ENCODE results near the gene RRAGD.
A peak's percentile ranks its signal among the peaks of the same experiment; 100 is the strongest.

Gene RRAGD

GRCh38 chr6:89360415-89360999 is 51.6 kb downstream of the RRAGD start:
- H3K4me1 Mint-ChIP-seq: peaks cover 6% of the 10 kb centered on the region
- TF ChIP-seq CTCF (IDR thresholded peaks at IDR 0.05; ENCODE audit: unreplicated experiment in 3 of 3): no peak
- H3K27ac Mint-ChIP-seq: no peak overlapping the region
- H3K9me3 Mint-ChIP-seq: no peaks in the 10 kb centered on the region
- H3K36me3 Mint-ChIP-seq (ENCODE audit: low read depth): no peaks in the 10 kb centered on the region
- H3K4me3 Mint-ChIP-seq: no peak overlapping the region
- peaks cover 6% of the 10 kb centered on the region for H3K27me3 Mint-ChIP-seq (ENCODE audit: low read depth)

- Mint-ChIP-seq H3K4me3 (no peak overlapping the region), H3K36me3 (ENCODE audit: low read depth) (no peaks in the 10 kb centered on the region), H3K27ac (no peak overlapping the region), H3K9me3 (no peaks in the 10 kb centered on the region), H3K27me3 (ENCODE audit: low read depth) (peaks cover 6% of the 10 kb centered on the region), H3K4me1 (peaks cover 6% of the 10 kb centered on the region)
- TF ChIP-seq CTCF (IDR thresholded peaks at IDR 0.05; ENCODE audit: unreplicated experiment in 3 of 3): no peak
These were observed 52.5 kb downstream of the RRAGD start for GRCh38 chr6:89359561-89359960.

- peaks cover 17% of the 10 kb centered on the region for H3K4me1 Mint-ChIP-seq
- no peak for TF ChIP-seq CTCF (IDR thresholded peaks at IDR 0.05; ENCODE audit: unreplicated experiment in 3 of 3)
These were observed 54.7 kb downstream of the RRAGD start for GRCh38 chr6:89357390-89357789.

GRCh38 chr6:89356642-89357170 is 55.4 kb downstream of the RRAGD start:
- H3K27me3 Mint-ChIP-seq (ENCODE audit: low read depth): peaks cover 6% of the 10 kb centered on the region
- H3K27ac Mint-ChIP-seq: no peak overlapping the region
- TF ChIP-seq CTCF (IDR thresholded peaks at IDR 0.05; ENCODE audit: unreplicated experiment in 3 of 3): no peak
- no peaks in the 10 kb centered on the region for H3K9me3 Mint-ChIP-seq
- peaks cover 18% of the 10 kb centered on the region for H3K4me1 Mint-ChIP-seq
- H3K4me3 Mint-ChIP-seq: no peak overlapping the region
- H3K36me3 Mint-ChIP-seq (ENCODE audit: low read depth): no peaks in the 10 kb centered on the region

More at GRCh38 chr6:89357390-89357789, 54.7 kb downstream of the RRAGD start:
- Mint-ChIP-seq H3K4me3 (peak overlapping the region in 1 of 3 experiments; percentile 22), H3K27ac (no peak overlapping the region), H3K9me3 (no peaks in the 10 kb centered on the region), H3K36me3 (ENCODE audit: low read depth) (no peaks in the 10 kb centered on the region), H3K27me3 (ENCODE audit: low read depth) (peaks cover 6% of the 10 kb centered on the region)

GRCh38 chr6:89355511-89356194 is 56.4 kb downstream of the RRAGD start:
- Mint-ChIP-seq H3K27ac (no peak overlapping the region), H3K4me3 (peak overlapping the region in 2 of 3 experiments; percentile 47 to 56), H3K9me3 (no peaks in the 10 kb centered on the region), H3K27me3 (ENCODE audit: low read depth) (peaks cover 6% of the 10 kb centered on the region), H3K4me1 (peaks cover 26% of the 10 kb centered on the region), H3K36me3 (ENCODE audit: low read depth) (no peaks in the 10 kb centered on the region)
- TF ChIP-seq CTCF (IDR thresholded peaks at IDR 0.05; ENCODE audit: unreplicated experiment in 3 of 3): no peak
